ENCODE data around the gene ATRX.
A peak's percentile ranks its signal among the peaks of the same experiment; 100 is the strongest.
"Not testable (repeated sequence)": the region's sequence is repeated elsewhere in the genome, so short reads cannot be mapped to it uniquely, and the experiment has no call there.

The ATRX gene, protein sequence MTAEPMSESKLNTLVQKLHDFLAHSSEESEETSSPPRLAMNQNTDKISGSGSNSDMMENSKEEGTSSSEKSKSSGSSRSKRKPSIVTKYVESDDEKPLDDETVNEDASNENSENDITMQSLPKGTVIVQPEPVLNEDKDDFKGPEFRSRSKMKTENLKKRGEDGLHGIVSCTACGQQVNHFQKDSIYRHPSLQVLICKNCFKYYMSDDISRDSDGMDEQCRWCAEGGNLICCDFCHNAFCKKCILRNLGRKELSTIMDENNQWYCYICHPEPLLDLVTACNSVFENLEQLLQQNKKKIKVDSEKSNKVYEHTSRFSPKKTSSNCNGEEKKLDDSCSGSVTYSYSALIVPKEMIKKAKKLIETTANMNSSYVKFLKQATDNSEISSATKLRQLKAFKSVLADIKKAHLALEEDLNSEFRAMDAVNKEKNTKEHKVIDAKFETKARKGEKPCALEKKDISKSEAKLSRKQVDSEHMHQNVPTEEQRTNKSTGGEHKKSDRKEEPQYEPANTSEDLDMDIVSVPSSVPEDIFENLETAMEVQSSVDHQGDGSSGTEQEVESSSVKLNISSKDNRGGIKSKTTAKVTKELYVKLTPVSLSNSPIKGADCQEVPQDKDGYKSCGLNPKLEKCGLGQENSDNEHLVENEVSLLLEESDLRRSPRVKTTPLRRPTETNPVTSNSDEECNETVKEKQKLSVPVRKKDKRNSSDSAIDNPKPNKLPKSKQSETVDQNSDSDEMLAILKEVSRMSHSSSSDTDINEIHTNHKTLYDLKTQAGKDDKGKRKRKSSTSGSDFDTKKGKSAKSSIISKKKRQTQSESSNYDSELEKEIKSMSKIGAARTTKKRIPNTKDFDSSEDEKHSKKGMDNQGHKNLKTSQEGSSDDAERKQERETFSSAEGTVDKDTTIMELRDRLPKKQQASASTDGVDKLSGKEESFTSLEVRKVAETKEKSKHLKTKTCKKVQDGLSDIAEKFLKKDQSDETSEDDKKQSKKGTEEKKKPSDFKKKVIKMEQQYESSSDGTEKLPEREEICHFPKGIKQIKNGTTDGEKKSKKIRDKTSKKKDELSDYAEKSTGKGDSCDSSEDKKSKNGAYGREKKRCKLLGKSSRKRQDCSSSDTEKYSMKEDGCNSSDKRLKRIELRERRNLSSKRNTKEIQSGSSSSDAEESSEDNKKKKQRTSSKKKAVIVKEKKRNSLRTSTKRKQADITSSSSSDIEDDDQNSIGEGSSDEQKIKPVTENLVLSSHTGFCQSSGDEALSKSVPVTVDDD (N-terminal part only)

DNA sequence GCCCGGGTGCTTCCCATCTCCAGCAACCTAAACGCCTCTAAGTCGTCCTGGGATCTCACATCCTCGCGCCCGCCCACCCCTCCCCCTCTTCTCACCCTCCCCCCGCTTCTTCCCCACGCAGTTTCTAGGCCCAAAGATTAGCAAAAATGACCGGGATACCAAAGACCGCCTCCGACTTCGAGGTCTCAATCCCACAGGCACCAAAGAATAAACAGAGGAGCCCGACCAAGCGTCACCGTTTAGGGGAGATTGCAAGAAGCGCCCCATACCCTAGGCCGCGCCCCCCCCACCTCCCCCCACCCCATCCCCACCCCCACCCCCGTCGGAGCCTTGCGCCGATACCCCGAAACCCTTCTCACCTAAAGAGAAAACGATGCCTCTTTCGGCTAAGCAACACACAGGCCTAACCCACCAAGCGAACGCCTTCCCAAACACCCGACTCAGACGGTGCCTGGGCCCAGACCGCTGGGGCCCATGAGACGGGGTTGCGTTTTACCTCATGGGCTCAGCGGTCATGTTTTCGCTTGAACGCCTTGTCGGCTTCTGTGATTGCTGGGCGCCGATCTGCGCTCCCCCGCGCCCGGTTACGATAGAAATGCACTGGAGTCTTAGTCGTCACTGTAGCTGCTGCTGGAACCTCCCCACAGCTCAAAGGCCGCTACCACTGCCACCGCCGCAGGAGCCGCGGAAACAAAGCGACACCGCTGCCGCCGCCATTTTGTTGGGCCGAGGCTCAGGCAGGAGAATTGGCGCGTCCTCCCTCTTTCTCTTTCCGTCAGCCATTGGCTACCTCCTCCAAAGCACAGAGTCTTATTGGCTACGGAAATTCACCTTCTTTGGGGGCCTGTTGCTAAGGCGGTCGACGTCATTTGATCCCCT, at the start of gene ATRX:
Gene ATRX (minus strand): TSS at position 731 of the 879 bp plus-strand sequence. CDS start 215 bp downstream, at position 516.
- DNase-seq (ENCODE audit: low spot score) = peak; percentile 88

DNA sequence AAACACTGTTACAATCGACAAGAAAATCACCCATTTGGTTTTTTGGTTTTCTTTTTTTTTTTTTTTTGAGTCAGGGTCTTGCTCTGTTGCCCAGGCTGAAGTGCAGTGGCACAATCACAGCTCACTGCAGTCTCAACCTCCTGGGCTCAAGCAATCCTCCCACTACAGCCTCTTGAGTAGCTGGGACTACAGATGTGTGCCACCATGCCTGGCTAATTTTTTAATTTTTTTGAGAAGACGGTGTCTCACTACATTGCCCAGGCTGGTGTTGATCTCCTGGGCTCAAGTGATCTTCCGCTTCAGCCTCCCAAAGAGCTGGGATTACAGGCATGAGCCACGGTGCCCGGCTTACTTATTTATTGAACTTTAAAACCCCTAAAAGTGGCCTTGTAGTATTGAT, 45.5 kb upstream of the ATRX start:
- not testable (repeated sequence) for DNase-seq (ENCODE audit: low spot score)

DNA sequence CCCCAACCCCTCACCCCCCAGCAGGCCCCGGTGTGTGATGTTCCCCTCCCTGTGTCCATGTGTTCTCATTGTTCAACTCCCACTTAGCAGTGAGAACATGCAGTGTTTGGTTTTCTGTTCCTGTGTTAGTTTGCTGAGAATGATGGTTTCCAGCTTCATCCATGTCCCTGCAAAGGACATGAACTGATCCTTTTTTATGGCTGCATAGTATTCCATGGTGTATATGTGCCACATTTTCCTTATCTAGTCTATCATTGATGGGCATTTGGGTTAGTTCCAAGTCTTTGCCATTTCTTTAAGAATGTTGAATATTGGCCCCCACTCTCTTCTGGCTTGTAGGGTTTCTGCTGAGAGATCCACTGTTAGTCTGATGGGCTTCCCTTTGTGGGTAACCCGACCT, 36.0 kb upstream of the ATRX start:
- not testable (repeated sequence) for DNase-seq (ENCODE audit: low spot score)

DNA sequence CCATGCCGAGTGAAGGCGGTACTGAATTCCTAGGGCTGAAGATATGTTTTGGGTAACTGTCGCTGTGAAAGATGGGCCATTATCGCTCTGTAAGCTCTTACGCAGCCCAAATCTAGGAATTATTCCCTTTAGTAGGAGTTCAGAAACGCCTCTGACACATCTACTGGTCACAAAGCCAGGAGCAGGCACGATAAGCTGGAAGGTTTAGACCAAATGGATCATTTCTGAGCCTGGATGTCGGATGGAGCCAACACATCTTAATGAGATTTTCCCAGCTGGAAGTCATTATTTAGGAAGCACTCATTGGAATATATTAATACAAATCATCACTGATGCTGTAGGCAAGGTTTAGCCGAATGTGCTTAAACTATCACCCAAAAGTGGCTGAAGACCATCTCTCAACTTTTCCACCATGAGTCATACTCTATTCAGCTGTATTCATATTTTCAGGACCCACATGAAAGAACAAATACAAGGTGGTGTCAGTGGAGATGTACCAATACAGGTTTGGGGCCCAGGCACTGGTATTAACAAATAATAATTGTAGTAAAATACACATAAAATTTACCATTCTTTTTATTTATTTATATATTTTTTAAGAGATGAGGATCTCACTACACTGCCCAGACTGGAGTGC, 34.2 kb upstream of the ATRX start:
- DNase-seq (ENCODE audit: low spot score) = no peak

- no peak for DNase-seq (ENCODE audit: low spot score)
Measured at GRCh38 chrX:77814210-77814609, 28.2 kb upstream of the ATRX start.

DNA sequence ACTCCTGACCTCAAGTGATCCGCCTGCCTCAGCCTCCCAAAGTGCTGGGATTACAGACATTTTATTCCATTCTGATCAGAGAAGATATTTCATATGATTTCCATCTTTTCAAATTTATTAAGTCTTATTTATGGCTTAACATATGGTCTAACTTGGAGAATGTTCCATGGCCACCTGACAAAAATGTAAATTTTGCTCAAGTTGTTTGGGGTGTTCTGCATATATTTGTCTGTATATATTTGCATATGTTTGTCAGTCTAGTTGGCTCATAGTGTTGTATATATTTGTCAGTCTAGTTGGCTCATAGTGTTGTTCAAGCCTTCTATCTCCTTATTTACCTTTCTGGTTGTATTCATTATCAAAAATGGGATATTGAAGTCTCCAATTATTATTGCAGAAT, 16.2 kb upstream of the ATRX start:
- DNase-seq (ENCODE audit: low spot score) = no peak

DNA sequence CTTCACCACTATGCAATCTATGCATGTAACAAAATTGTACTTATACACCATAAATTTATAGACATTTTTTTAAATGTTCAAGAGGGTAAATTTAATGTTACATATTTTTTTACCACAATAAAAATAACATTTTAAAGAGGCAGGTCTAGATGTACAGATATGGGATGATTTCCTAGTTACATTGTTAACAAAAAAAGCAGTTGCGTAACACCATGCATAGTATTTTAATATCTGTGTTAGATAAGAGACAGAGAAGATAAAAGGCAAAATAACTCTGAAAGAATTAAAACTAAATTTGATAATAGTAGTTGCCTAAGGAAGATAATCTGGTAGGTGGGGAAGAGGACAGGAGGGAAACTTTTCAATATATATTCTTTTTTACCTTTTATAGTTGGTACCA, 9.1 kb upstream of the ATRX start:
- no peak for DNase-seq (ENCODE audit: low spot score)

DNA sequence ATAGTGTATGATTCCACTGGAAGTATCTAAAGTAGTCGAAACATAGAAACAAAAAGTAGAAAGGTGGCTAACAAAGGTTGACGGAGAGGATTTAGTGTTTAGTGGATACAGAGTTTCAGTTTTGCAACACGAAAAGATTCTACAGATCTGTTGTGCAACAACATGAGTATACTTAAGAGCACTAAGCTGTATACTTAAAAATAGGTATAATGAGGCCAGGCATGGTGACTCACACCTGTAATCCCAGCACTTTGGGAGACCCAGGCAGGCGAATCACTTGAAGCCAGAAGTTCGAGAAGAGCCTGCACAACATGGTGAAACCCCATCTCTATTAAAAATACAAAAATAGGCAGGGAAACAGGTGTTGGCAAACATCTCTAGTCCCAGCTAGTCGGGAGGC, 7.9 kb upstream of the ATRX start:
- no peak for DNase-seq (ENCODE audit: low spot score)

DNA sequence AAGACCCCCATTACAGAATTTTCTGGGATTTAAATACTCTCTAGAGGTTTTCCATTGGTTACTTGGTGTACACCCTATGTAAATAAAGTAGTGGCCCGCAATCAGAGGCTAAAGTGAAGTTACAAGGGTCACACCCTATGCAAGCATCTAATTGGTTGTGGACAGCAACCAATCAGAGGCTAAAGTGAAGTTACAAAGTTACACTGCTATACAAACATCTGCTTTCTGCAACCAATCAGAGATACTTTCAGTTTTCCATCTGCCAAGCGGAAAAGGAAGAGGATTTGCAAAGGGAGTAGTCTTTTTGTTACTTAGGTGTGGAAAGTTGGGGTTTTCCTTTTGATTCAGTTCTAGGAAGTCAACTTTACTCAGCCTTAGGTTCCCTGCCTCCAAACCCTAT, 2.0 kb upstream of the ATRX start:
- DNase-seq (ENCODE audit: low spot score) = peak; percentile 20

DNA sequence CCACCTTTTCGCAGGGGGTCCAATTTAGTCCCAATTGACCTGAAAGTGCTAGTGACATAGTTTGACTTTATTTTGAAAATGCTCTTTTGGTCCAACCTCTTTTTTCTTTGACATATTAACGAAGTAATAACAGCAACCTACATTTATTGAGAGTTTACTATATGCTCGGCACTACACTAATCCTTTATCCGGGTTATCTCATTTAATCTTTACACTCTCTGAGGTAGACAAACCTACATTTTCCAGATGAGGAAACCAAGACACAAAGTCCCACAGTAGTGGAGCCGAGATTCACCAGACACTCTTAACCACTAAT, 307 bp upstream of the ATRX start:
- DNase-seq (ENCODE audit: low spot score) = no peak

DNA sequence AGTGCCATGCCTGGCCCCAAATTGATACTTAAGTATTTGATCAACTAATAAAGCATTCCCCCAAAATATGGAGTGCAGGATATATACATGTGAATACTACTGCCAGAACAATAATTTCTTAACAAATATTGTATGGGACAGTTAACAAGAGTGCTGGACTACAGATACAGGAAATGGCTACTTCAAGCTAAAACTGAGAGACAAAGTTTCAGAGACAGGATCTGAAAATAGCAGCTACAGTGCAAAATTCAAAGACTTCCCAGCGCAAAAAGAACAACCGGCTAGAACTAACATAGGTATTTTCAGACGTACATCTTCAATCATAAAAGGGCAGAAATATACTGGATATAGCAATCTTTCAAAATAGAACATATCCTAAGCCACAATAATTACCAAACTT, 6.3 kb downstream of the ATRX start:
- no peak for DNase-seq (ENCODE audit: low spot score)

DNA sequence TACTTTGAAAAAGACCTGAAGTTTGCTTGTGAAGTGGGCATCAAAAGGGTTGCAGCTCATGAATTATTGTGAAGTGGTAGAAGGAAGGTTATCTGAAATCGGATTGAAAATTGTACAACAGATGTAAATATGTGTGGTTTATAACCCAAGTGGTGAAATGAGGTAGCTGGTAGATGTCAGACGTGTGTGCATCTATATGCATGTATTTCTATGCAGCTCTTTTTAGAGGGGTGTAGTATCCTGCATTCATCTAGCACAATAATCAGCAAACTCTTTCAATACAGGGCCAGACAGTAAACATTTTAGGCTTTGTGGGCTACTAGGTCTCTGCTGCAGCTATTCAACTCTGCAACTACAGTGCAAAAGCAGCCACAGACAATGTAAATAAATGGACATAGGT, 9.4 kb downstream of the ATRX start:
- DNase-seq (ENCODE audit: low spot score) = no peak

- DNase-seq (ENCODE audit: low spot score) = no peak
Measured at GRCh38 chrX:77771601-77772000, 14.4 kb downstream of the ATRX start.

- no peak for DNase-seq (ENCODE audit: low spot score)
Measured at GRCh38 chrX:77768787-77769186, 17.2 kb downstream of the ATRX start.

DNA sequence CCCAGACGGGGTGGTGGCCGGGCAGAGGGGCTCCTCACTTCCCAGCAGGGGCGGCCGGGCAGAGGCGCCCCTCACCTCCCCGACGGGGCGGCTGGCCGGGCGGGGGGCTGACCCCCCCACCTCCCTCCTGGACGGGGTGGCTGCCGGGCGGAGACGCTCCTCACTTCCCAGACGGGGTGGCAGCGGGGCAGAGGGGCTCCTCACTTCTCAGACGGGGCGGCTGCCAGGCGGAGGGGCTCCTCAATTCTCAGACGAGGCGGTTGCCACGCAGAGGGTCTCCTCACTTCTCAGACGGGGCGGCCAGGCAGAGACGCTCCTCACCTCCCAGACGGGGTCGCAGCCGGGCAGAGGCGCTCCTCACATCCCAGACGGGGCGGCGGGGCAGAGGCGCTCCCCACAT, 19.8 kb downstream of the ATRX start:
- DNase-seq (ENCODE audit: low spot score) = not testable (repeated sequence)

GRCh38 chrX:77755561-77755960, 30.5 kb downstream of the ATRX start:
- no peak for DNase-seq (ENCODE audit: low spot score)

- DNase-seq (ENCODE audit: low spot score) = not testable (repeated sequence)
Measured at GRCh38 chrX:77753942-77754341, 32.1 kb downstream of the ATRX start.

DNA sequence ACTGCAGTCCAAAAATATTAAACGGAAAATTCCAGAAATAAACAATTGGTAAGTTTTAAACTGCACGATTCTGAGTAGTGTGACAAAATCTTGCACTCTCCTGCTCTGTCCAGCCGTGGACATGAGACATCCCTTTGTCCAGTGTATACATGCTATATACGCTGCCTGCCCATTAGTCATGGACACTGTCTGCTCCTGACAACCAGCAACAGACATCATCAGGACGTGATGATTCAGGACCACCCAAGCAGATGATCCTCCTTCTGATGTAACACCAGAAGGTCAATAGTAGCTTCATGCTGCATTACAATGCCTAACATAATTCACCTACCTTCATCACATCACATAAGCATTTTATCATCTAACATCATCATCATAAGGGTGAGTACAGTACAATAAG, 36.3 kb downstream of the ATRX start:
- DNase-seq (ENCODE audit: low spot score) = peak; percentile 37

DNA sequence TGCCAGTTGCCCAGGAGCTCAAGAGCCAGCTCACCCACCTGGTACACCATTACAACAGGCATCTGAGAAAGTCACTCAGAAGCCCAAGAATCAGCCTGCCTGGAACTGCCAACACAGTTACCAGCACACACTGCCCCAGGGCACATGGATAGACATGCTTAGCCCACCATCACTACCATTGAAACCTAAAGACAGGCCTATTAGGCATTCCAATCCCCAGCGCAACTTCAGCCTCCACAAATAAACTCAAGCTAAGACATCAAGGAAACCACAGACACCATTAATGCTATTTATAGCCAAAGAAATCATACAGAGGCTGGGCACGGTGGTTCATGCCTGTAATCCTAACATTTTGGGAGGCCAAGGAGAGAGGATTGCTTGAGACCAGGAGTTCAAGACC, 42.3 kb downstream of the ATRX start:
- DNase-seq (ENCODE audit: low spot score) = no peak

DNA sequence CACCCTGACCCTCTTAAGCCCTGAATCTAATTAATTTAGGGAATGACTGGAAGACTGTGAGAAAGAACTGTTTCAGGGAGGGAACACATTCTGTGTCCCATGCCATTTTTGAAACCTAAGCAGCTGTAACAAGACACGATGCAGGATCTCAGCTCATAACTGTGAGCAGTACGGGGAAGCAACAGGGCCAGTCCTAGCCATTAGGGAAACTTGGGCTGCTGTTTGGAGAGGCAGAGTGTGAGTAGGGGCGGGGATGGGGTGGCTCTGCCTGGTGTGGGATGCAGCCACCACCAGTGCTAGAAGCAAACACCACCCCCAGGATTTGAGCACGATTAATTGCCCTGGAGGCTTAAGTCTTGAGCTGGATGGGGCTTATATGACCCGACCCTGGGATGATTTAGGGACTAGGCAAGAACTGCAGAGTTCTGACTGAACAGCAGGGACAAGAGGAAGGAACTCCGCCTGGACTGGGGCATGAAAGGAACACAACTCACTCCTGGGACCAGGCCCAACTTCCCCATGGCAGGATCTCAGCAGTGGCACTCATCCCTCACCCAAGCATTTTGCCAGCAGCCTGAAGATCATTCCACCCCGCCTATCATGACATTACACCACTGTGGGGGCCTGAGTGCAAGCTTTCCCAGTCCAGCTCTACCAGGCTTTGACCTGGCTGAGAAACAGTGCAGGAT, 43.1 kb downstream of the ATRX start:
- DNase-seq (ENCODE audit: low spot score) = no peak
